Stimulated activated CD8-positive, alpha-beta memory T cell treated with anti-CD3 and anti-CD28 coated beads, Interleukin-7, amount 100 ng/mL, for 24 hours (primary cell): ENCODE results near the gene PDXP.
"Not testable (repeated sequence)": the region's sequence is repeated elsewhere in the genome, so short reads cannot be mapped to it uniquely, and the experiment has no call there.

Source experiments
- DNase-seq: peaks from one replicate; pipeline ENCODE4 v3.0.0-alpha.2; 2020; ENCODE audit warnings: low read depth

The PDXP gene

GRCh38 chr22:37647317-37647716 is 11.2 kb upstream of the PDXP start:
- DNase-seq: no peak

- no peak for DNase-seq
These were observed 10.6 kb upstream of the PDXP start for GRCh38 chr22:37647928-37648327.

- no peak for DNase-seq
These were observed 7.9 kb upstream of the PDXP start for GRCh38 chr22:37650463-37651136.

GRCh38 chr22:37654563-37655251 is 3.8 kb upstream of the PDXP start:
- DNase-seq: no peak

- DNase-seq: no peak
These were observed 3.3 kb upstream of the PDXP start for GRCh38 chr22:37655252-37655563.

- not testable (repeated sequence) for DNase-seq
These were observed 1.9 kb upstream of the PDXP start for GRCh38 chr22:37656583-37656982.

GRCh38 chr22:37657590-37658132 is 862 bp upstream of the PDXP start:
- DNase-seq: no peak

GRCh38 chr22:37659066-37659896 is 758 bp downstream of the PDXP start:
- DNase-seq: no peak

GRCh38 chr22:37659897-37660708 is 1.6 kb downstream of the PDXP start:
- DNase-seq: no peak

GRCh38 chr22:37660709-37661045 is 2.2 kb downstream of the PDXP start:
- DNase-seq: no peak

- no peak for DNase-seq
These were observed 2.8 kb downstream of the PDXP start for GRCh38 chr22:37661160-37661924.

- DNase-seq: no peak
These were observed 3.5 kb downstream of the PDXP start for GRCh38 chr22:37662039-37662438.

- no peak for DNase-seq
These were observed 5.1 kb downstream of the PDXP start for GRCh38 chr22:37663521-37664140.

GRCh38 chr22:37664249-37665101 is 6.0 kb downstream of the PDXP start:
- DNase-seq: no peak

GRCh38 chr22:37665487-37665886 is 7.0 kb downstream of the PDXP start:
- DNase-seq: no peak

- DNase-seq: no peak
These were observed 11.1 kb downstream of the PDXP start for GRCh38 chr22:37669586-37669985.

GRCh38 chr22:37672206-37672919 is 13.8 kb downstream of the PDXP start:
- DNase-seq: no peak

GRCh38 chr22:37672920-37673455 is 14.5 kb downstream of the PDXP start:
- no peak for DNase-seq

GRCh38 chr22:37674248-37674647 is 15.7 kb downstream of the PDXP start:
- DNase-seq: no peak
